HG02798 (cell line): ENCODE data around the gene GIMAP2.
A peak's percentile ranks its signal among the peaks of the same experiment; 100 is the strongest.
"Not testable (repeated sequence)": the region's sequence is repeated elsewhere in the genome, so short reads cannot be mapped to it uniquely, and the experiment has no call there.

ENCODE experiments used
- ATAC-seq: cut with Tn5 transposase; IDR thresholded peaks from one replicate; pipeline ENCODE4 v1.9.1; 2021; ENCODE audit warnings: mild to moderate bottlenecking; ENCODE audit not compliant: unreplicated experiment, poor library complexity

Gene GIMAP2

DNA sequence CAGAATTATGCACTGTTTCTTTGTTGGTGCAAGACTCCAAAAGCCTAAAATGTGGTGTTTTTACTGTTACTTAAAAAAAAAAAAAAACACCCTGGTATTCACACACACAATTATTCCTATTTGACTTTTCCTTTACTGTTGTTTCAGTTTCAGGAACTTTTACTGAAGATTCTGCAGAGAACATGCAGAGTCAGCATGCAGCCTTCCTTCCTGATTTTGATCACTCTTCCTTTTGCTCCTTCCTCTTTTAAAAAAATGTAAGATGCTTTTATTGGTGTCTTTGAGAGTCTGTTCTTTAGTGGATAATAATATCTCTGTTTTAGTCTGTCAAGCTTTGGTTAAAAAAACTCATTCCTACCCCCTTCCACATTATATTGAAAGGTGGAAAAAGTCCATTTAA, 9.2 kb upstream of the GIMAP2 start:
- not testable (repeated sequence) for ATAC-seq

DNA sequence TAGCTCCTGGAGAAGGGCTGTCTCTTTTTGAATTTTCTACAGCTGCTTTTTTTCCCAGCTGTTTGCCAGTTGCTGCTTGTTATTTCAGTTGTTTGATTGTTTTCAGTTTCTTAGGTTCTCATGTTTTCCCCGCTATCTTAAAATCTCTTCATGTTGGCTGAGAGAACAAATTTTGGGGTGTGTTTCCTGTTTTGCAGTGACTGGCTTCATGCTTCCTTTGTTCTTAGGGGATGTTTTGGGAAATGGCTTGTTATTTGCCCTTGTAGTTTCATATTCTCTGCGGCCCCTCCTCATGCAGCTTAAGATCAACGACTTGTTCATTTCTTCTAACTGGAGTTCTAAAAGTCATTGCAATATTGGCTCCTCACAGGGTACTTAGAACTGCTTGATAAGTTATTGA, 8.7 kb upstream of the GIMAP2 start:
- not testable (repeated sequence) for ATAC-seq

DNA sequence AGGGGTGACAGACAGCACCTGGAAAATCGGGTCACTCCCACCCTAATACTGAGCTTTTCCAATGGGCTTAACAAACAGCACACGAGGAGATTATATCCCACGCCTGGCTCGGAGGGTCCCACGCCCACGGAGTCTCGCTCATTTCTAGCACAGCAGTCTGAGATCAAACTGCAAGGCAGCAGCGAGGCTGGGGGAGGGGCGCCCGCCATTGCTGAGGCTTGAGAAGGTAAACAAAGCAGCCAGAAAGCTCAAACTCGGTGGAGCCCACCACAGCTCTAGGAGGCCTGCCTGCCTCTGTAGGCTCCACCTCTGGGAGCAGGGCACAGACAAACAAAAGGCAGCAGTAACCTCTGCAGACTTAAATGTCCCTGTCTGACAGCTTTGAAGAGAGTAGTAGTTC, 6.9 kb upstream of the GIMAP2 start:
- not testable (repeated sequence) for ATAC-seq

DNA sequence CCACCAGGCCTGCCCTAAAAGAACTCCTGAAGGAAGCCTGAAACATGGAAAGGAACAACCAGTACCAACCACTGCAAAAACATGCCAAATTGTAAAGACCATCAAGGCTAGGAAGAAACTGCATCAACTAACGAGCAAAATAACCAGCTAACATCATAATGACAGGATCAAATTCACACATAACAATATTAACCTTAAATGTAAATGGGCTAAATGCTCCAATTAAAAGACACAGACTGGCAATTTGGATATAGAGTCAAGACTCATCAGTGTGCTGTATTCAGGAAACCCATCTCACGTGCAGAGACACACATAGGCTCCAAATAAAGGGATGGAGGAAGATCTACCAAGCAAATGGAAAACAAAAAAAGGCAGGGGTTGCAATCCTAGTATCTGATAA, 5.1 kb upstream of the GIMAP2 start:
- not testable (repeated sequence) for ATAC-seq

DNA sequence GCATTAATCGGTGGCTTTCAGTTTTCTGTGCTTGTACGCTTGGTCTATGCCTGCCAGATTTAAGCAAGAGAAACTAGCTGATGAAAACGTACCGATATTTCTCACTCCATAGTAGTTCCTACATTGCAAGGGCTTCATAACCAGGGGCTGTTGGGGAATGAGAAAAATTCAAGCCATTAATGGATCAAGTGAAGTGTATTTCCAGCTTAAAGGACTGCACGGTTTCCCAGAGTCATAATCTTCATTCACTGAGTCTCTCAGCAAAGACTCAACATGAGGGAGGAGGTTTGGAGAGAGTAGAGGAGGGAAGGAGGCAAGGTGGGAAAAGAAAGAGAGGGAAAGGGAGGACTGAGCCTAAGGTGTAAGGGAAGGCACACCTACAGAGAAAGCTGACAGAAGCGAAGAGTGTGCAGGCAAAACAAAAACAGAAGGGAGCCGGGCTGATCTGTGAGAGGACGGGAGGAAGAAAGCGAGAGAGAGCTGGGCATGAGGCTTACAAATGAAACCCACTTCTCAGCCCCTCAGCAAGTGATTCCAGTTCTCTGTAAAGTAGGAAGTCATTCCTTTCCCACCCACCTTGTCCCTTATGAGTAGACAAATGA, 625 bp downstream of the GIMAP2 start:
- ATAC-seq: no peak

DNA sequence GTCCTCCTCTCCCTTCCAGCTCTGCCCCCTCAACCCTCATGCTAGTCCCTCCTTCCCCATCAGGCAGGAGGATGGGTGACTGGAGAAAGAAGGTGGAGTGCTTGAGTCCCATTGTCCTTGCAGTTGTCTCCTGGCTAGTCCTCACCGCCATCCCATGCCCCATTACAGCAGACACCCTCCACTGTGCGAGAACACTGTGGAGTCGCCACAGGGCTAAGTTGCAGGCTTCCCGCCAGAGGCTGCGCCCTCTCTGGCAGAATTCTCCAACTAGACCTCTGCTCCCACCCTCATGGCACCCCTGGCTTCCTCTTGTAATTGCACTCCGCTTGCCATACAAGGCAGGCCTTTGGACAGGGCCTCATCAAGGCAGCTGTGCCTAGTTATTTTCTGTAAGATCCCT, 3.1 kb downstream of the GIMAP2 start:
- ATAC-seq: no peak

DNA sequence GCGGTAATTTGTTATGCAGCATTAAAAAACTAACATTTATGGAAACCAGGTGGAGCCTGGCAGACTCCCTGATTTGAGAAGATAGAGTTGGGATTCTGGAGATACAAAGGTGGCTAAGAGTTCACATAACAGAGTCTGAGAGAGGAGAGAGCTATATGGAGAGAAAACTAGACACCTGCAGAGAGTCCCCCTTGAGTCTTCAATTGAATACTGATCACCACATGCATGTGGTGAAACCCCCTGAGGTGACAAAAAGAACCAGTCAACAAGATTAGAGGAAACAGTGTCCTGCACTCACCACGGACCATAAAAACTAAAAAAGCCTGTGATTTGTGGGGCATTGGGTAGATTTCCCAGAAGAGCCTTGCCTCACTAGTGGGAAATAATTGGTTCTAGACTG, 10.1 kb downstream of the GIMAP2 start:
- no peak for ATAC-seq

DNA sequence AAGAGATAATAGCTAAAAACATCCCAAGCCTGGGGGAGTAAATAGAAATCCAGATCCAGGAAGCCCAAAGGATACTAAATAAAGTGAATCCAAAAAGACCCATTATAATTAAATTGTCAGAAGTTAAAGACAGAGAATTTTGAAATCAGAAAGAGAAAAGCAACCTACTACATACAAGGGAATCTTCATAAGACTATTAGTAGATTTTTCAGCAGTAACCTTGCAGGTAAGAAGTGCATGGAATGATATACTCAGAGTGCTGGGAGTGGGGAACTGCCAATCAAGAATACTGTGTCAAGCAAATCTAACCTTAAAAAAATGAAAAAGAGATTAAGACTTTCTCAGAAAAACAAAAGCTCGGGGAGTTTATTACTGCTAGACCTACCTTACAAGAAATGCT, 17.7 kb downstream of the GIMAP2 start:
- no peak for ATAC-seq

DNA sequence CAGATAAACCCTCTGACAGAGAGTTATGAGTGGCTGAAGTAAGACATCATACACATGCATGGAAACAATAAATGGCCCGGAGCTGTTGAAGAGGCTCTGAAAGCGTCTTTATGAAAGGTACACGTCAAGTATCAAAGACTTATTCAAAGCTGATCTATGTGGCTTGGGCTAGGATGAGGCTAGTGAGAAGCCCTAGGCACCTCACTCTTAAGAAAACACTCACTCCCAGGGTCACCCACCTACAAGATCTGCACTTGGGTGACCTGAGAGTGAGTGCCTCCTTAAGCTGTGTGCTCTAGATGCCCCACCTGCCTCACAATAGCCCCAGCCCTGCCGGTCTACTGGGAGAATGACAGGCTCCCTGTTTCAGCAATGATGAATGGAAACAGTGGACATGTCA, 29.8 kb downstream of the GIMAP2 start:
- no peak for ATAC-seq

DNA sequence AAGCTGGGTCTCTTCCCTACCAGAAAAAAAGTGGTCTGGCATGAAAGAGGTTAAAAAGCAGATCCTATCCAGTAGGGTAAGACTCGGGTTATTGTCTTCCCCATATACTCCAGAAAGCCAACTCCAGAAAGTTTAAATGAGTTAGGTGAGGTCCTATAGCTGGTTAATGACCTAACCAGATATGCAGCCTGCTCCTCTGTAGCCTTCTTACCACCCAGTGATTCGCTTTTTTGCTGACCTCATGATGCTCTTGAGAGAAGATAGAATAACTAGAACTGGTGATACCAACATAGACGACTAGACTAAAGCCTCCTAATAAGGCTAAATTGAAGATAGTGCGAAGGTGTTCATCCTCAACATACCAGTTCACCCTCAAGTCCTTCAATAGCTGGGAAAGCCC, 30.2 kb downstream of the GIMAP2 start:
- no peak for ATAC-seq

DNA sequence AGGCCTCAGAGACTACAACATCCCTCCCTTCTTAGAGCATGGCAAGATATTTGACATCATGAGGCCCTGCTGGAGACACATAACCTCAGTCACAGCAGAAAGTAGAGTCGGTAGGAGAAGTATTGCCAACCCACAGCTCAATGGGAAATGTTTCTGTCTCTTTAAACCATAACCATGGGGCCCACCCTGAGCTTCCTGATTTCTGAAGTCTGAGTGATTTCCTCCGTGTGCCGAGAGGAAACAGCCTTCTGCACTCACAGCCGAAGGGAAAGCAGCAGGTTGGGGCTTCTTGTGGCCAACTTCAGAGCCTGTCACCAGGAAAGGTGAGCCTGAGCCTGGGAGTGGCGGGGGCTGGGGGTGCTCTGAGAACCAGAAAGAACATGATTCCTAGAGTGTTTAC, 30.9 kb downstream of the GIMAP2 start, which contains the start of gene GIMAP1:
GIMAP1 (plus strand) TSS at position 246 of the 400 bp plus-strand sequence. CDS start 2,435 bp downstream, outside the sequence.
- ATAC-seq: peak; percentile 44

DNA sequence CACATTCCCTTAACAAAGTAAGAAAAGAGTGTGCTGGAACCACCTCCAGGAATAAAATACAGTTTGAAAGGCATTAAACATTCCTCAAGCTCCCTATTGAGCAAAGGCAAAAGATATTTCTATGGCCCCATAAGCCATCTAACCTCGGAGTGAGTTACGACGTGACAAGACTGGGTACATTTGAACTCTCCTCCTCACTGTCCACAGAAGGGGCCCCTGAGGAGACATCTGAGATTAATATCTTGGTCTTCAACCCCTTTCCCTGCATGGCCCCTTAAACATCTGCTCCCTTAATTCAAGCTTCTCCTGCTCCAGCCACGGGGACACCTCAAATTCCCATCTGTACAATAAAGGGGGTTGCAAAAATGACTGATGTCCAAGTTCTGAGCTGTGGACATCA, 31.4 kb downstream of the GIMAP2 start:
- no peak for ATAC-seq

DNA sequence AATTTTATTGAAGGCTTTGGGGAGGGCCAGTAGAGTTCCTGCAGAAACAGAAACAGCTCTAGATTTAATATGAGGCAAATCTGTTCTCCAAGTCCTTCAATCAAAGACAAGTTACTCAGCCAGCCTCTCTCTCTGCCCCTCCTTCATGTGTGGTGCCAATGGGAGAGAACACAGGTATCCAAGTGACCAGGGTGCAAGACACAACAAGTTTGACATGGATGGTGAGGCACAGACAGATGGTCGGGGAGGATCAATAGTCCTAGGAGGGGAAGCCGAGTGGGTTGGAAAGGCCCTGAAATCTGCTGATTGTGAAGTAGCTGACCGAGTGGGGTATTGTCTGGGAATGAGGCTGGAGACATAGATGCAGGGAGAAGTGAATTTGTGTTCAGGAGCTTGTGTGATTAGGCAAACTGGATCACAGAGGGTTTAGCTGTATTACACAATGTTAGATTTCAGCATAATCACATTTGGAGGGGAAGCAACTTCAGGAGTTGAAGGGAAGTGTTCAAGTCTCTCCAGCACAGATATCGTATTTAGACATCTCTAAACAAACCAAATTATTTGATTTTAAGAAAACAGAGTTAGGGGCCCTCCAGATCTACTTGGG, 32.4 kb downstream of the GIMAP2 start:
- ATAC-seq: no peak

DNA sequence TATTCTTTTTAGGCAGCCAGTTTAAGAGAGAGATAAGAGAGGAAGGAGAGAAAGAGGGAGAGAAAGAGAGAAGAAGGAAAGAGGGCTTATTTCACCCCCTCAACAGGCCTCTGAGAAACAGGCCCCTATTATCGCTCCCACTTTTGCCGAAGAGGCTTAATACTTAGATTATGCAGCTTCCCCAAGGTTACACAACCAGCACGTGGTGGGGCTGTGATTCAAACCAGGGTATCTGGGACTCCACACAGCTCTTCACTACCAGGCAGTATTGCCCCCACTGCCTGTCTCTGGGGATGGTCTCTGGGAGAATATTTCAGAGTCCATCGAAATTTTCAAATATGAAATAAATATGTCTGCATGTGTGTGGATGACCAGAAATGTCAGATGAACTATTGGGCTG, 33.9 kb downstream of the GIMAP2 start:
- ATAC-seq: no peak

DNA sequence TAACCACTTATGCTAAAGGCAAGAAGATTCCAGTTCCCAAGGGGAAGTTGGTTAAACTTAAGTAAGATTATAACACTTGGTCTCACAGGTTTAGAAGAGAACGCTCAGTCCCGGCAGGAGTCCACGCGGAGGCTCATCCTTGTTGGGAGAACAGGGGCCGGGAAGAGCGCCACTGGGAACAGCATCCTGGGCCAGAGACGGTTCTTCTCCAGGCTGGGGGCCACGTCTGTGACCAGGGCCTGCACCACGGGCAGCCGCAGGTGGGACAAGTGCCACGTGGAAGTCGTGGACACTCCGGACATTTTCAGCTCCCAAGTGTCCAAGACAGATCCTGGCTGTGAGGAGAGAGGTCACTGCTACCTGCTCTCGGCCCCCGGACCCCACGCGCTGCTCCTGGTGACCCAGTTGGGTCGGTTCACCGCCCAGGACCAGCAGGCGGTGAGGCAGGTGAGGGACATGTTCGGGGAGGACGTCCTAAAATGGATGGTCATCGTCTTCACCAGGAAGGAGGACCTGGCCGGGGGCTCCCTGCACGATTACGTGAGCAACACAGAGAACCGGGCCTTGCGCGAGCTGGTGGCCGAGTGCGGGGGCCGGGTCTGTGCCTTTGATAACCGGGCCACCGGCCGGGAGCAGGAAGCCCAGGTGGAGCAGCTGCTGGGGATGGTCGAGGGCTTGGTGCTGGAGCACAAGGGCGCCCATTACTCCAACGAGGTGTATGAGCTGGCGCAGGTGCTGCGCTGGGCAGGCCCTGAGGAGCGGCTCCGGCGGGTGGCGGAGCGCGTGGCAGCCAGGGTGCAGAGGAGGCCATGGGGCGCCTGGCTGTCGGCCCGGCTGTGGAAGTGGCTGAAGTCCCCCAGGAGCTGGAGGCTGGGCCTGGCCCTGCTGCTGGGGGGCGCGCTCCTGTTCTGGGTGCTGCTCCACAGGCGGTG, 34.7 kb downstream of the GIMAP2 start:
- no peak for ATAC-seq

DNA sequence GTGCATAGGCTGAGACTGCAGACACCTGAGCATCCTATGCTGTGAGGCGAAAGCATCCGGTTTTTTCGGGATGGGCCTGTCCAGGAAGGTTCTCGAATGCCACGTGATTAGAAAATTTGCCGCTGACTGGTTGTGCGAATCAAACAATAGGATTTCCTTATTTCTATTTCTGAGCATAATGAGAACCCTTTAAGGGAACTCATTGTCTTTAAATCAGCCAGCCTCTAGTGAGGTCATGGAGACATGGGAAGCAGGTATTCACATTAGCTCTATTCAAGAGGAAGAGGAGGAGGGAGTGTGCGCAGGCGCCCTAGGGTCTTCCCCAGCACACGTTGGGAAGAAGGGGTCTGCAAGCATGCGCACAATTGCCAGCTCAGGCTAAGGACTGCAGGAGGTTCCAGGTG, 36.5 kb downstream of the GIMAP2 start:
- no peak for ATAC-seq

DNA sequence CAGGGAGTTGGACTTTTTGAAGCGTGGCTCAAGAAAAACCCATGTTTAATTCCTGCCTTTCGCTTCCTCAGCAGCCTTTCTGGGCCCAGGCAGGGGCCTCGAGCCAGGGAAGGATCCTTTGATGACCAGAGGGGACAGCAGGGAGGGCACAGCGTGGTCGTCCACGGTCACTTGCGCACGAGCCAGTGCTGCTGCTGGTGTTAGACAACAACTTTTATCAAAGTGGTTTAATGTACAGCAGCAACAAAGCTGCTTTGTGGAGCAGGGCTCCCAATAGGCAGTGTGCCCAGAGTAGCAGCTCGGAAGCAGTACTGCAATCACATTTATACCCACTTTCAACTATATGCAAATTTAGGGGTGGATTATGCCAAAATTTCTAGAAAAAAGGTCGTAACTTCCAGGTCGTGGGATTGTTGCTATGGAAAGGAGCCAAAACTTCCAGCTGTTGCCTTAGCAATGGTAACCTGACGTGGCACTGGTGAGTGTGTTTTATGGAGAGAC, 37.0 kb downstream of the GIMAP2 start:
- ATAC-seq: no peak

DNA sequence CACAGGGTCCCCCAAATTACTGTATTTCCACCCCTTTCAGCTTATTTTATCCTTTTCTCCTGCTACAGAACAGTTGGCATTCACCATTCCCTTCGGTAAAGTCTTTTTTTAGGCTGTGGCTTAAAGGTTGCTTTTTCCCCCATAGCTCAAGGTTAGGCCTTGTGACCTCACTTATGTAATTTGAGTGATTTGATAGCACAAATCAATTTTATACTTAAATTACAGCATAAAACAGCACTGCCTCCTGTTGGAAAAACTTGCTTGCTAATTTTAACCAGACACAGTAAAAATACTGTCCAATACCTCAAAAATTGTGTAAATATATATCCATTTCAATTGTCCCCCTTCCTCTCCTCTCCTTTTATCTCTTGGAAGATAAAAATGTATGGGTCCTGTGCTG, 38.0 kb downstream of the GIMAP2 start:
- no peak for ATAC-seq

DNA sequence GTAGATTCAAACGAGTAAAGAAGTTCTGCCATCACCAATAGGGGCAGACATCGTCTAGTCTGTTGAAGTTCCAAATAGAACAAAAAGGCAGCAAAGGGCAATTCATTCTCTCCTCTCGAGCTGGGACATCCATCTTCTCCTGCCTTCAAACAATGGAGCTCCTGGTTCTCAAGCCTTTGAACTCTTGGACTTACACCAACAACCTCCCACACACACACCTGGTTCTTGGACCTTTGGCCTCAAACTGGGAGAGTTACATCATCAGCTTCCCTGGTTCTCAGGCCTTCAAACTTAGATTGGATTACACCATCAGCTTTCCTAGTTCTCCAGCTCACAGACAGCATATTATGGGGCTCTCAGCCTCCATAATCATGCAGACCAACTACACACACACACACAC, 41.9 kb downstream of the GIMAP2 start:
- no peak for ATAC-seq

DNA sequence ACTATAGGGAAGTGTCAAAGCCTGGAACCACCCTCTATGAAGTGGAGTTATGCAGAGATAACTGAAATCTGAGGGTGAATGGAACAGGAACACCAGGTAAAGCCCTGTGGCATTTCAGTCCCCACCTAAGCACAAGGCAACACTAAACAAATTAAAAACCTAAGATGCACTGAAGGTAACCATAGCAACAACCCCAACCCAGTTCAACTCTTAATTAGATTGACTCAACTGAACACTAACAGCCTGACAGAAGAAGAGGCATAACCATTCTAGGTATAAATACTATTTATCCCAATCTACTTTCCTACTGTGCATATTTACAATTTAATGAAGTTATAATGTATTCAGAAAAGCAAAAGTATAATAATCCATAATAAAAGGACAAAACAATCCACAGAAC, 42.5 kb downstream of the GIMAP2 start:
- ATAC-seq: no peak

DNA sequence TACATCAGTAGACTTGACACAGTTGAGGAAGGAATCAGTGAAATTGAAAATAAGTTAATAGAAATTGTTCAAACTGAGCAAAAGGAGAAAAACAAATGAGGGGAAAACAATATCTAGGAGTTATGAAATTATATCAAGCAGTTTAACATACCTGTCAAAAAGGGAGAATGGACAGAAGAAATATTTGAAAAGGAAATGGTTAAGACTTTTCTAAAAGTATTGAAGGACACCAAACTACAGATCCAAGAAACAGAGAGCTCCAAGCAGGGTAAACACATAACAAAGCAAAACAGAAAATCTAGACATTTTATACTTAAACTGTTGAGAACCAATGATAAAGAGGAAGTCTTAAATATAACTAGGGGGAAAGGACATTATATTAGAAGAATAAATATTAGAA, 43.1 kb downstream of the GIMAP2 start:
- no peak for ATAC-seq
